ENCODE data around the gene CD300C.

GRCh38 chr17:74573169-74573568, 27.3 kb upstream of the CD300C start:
- no peak for TF ChIP-seq CTCF (IDR thresholded peaks at IDR 0.05)
- no peak for TF ChIP-seq POLR2A (IDR thresholded peaks at IDR 0.05)

Data from body of pancreas (tissue), 4 donors.